CD14-positive monocyte (primary cell): ENCODE results near the gene PPARGC1A. TPM values are rescaled to one million over a fixed set of nuclear protein-coding genes. Genes with fewer than 3 reads are reported as not detected.
A peak's percentile ranks its signal among the peaks of the same experiment; 100 is the strongest.

Source experiments
- DNase-seq, 3 donors: peaks; one replicate each; pipeline ENCODE4 v3.0.0-alpha.2; 2011 to 2022
- H2AFZ ChIP-seq: 2 replicates; pipeline ENCODE4 v1.6.0; 2012; ENCODE audit warnings: mild to moderate bottlenecking, low read depth, low read length, inconsistent platforms; ENCODE audit not compliant: insufficient read depth, poor library complexity, severe bottlenecking
- H3K27ac ChIP-seq, 2 donors: 1 replicate in 1 of 2; 2 replicates in 1 of 2; pipeline ENCODE4 v1.5.1; 2012 to 2013; ENCODE audit warnings: low read length in 2 of 2, control low read depth in 1 of 2, inconsistent platforms in 1 of 2, low read depth in 1 of 2, mild to moderate bottlenecking in 1 of 2
- H3K27me3 ChIP-seq, 2 donors: one replicate each; pipeline versions ENCODE4 v1.6.0 to v1.6.1; 2011 to 2013; ENCODE audit warnings: low read length in 2 of 2; ENCODE audit not compliant: control insufficient read depth in 2 of 2, insufficient read depth in 2 of 2
- H3K36me3 ChIP-seq, 2 donors: replicated peaks in 1 of 2; 1 replicate in 1 of 2; 2 replicates in 1 of 2; pipeline versions ENCODE4 v1.5.1 to v1.6.1; 2012 to 2013; ENCODE audit warnings: low read length in 2 of 2, control low read depth in 1 of 2, inconsistent platforms in 1 of 2, mild to moderate bottlenecking in 1 of 2; ENCODE audit not compliant: insufficient read depth in 2 of 2, control insufficient read depth in 1 of 2
- H3K4me1 ChIP-seq, 2 donors: 1 replicate in 1 of 2; 2 replicates in 1 of 2; pipeline versions ENCODE4 v1.5.1 to v1.6.1; 2012 to 2013; ENCODE audit warnings: low read length in 2 of 2, control low read depth in 1 of 2, inconsistent platforms in 1 of 2, mild to moderate bottlenecking in 1 of 2, moderate library complexity in 1 of 2; ENCODE audit not compliant: insufficient read depth in 2 of 2, control insufficient read depth in 1 of 2
- H3K4me2 ChIP-seq: replicated peaks from 2 replicates; pipeline ENCODE3; 2012; ENCODE audit warnings: low read length, moderate library complexity, mild to moderate bottlenecking; ENCODE audit not compliant: poor library complexity, severe bottlenecking; ENCODE audit errors: extremely low read depth
- H3K4me3 ChIP-seq, 3 experiments: fragments of 200-600 bp in 1 of 3; sonication (generic) in 1 of 3; replicated peaks in 1 of 3; 1 replicate in 2 of 3; 2 replicates in 1 of 3; pipeline ENCODE4 v1.5.1; 2011 to 2013; ENCODE audit warnings: low read length in 3 of 3, mild to moderate bottlenecking in 3 of 3, control low read depth in 2 of 3, low read depth in 2 of 3, inconsistent platforms in 1 of 3, moderate library complexity in 1 of 3
- H3K79me2 ChIP-seq: 2 replicates; pipeline ENCODE4 v1.6.0; 2012; ENCODE audit warnings: mild to moderate bottlenecking, control low read depth, inconsistent platforms, low read length, moderate library complexity; ENCODE audit not compliant: insufficient read depth
- H3K9ac ChIP-seq: 2 replicates; pipeline ENCODE4 v1.6.0; 2017; ENCODE audit warnings: low read length, mild to moderate bottlenecking; ENCODE audit not compliant: insufficient read depth, poor library complexity, severe bottlenecking
- H3K9me3 ChIP-seq, 2 donors: replicated peaks in 1 of 2; 1 replicate in 1 of 2; 2 replicates in 1 of 2; pipeline versions ENCODE4 v1.5.1 to v1.6.1; 2012 to 2013; ENCODE audit warnings: low read length in 2 of 2, control low read depth in 1 of 2; ENCODE audit not compliant: control insufficient read depth in 1 of 2, insufficient read depth in 1 of 2
- H4K20me1 ChIP-seq: 2 replicates; pipeline ENCODE4 v1.6.0; 2012; ENCODE audit warnings: mild to moderate bottlenecking, low read length, control low read depth, moderate library complexity; ENCODE audit not compliant: insufficient read depth
- H3K27ac Mint-ChIP-seq, 7 donors: one replicate each; pipeline ENCODE4 v1.8.0; 2020; ENCODE audit warnings: mild to moderate bottlenecking in 7 of 7, mixed read lengths in 7 of 7, moderate library complexity in 6 of 7, inconsistent platforms in 2 of 7
- H3K27me3 Mint-ChIP-seq, 3 donors: one replicate each; pipeline ENCODE4 v1.8.0; 2021 to 2022; ENCODE audit warnings: low read depth in 3 of 3, mild to moderate bottlenecking in 3 of 3, mixed read lengths in 3 of 3, moderate library complexity in 3 of 3, inconsistent platforms in 1 of 3
- H3K36me3 Mint-ChIP-seq, 2 donors: one replicate each; pipeline ENCODE4 v1.8.0; 2020; ENCODE audit warnings: mixed read lengths in 2 of 2, inconsistent platforms in 1 of 2, mild to moderate bottlenecking in 1 of 2
- H3K4me1 Mint-ChIP-seq: one replicate; pipeline ENCODE4 v1.8.0; 2020; ENCODE audit warnings: mild to moderate bottlenecking, mixed read lengths
- H3K4me3 Mint-ChIP-seq, 2 donors: one replicate each; pipeline ENCODE4 v1.8.0; 2020; ENCODE audit warnings: mild to moderate bottlenecking in 2 of 2, mixed read lengths in 2 of 2, moderate library complexity in 1 of 2
- H3K9me3 Mint-ChIP-seq, 7 donors: one replicate each; pipeline ENCODE4 v1.8.0; 2020 to 2022; ENCODE audit warnings: mixed read lengths in 7 of 7, mild to moderate bottlenecking in 6 of 7, moderate library complexity in 6 of 7, inconsistent platforms in 2 of 7
- WGBS: methylation state at CpG from one replicate; pipeline ENCODE4 v1.1.5; 2013; ENCODE audit warnings: missing lambda C conversion rate; ENCODE audit not compliant: insufficient coverage; 5-methylcytosine and 5-hydroxymethylcytosine counted together
- intact Hi-C, 2 donors: fragments of 100-400 bp; cut with micrococcal nuclease; formaldehyde crosslinking; loops; one replicate each; pipeline versions ENCODE4 v1.15.0 to v1.15.1; 2023
- polyA plus RNA-seq, 3 donors: library from polyadenylated mRNA; depleted of rRNA in 1 of 3; unstranded in 2 of 3; stranded (reverse) in 1 of 3; fragments of 300-500 nt in 2 of 3; fragments of >200 nt in 1 of 3; fragmentation: Illumina TruSeq in 2 of 3; gene quantifications; 1 replicate in 2 of 3; 2 replicates in 1 of 3; pipeline ENCODE4 v1.2.3, GENCODE V29; 2012 to 2021
- TF ChIP-seq, protein P1 (sequence below): fragments of 200-600 bp; IDR thresholded peaks from one replicate; pipeline ENCODE4 v1.8.0; 2022; ENCODE audit warnings: antibody characterized with exemption, mild to moderate bottlenecking

The PPARGC1A gene
- polyA plus RNA-seq, 3 donors = 0.58 to 1.1 (median 0.79) TPM

DNA sequence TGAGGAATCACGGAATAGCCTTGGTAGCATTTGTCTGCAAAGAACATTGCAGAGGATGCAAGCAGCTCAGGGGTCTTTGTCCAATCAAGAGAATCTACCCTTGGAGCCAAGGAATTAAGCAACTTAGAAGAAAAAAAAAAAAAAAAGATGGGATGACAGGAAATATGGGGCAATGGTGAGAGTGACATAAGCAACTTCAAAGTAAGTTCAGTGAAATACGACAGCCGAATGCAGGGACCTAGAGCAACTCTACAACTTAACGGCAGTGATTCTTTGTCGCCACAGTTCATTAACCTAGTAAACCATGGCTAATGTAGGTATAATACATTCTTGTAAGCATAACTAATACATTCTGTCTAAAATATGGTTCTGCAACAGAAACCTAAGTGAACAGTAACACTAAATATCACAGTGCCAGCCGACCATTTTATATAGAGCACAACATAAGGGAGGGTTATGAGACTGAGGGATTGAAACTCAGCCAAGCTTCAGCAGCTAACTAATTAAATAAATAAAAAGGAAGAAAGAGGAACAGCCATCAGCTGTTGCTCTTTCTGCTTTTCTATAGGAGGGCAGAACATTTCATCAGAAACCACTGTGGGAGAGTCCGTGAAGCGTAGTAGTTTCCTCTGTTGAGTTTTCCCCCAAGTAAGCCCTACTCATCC, 74.7 kb downstream of the PPARGC1A start:
- no peaks in the 10 kb centered on the region for H3K79me2 ChIP-seq
- 71% methylated on average over 4 of the region's 8 CpGs for WGBS
- H4K20me1 ChIP-seq = no peaks in the 10 kb centered on the region
- no peak overlapping the region for H3K9ac ChIP-seq
- Mint-ChIP-seq H3K27ac (no peak overlapping the region), H3K4me1 (no peaks in the 10 kb centered on the region), H3K4me3 (no peak overlapping the region), H3K9me3 (peaks cover 2 to 15% (median 8%) of the 10 kb centered on the region in 7 donors), H3K27me3 (no peaks in the 10 kb centered on the region), H3K36me3 (no peaks in the 10 kb centered on the region)
- H3K27me3 ChIP-seq = no peaks in the 10 kb centered on the region
- TF ChIP-seq, protein P1, sequence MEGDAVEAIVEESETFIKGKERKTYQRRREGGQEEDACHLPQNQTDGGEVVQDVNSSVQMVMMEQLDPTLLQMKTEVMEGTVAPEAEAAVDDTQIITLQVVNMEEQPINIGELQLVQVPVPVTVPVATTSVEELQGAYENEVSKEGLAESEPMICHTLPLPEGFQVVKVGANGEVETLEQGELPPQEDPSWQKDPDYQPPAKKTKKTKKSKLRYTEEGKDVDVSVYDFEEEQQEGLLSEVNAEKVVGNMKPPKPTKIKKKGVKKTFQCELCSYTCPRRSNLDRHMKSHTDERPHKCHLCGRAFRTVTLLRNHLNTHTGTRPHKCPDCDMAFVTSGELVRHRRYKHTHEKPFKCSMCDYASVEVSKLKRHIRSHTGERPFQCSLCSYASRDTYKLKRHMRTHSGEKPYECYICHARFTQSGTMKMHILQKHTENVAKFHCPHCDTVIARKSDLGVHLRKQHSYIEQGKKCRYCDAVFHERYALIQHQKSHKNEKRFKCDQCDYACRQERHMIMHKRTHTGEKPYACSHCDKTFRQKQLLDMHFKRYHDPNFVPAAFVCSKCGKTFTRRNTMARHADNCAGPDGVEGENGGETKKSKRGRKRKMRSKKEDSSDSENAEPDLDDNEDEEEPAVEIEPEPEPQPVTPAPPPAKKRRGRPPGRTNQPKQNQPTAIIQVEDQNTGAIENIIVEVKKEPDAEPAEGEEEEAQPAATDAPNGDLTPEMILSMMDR = no peak
- peak in 1 of 3 donors; percentile 3 for DNase-seq
- intact Hi-C loops = no loop called here
- H3K27ac ChIP-seq = no peak overlapping the region
- no peaks in the 10 kb centered on the region for H3K4me1 ChIP-seq
- no peaks in the 10 kb centered on the region for H3K9me3 ChIP-seq
- H2AFZ ChIP-seq = no peak overlapping the region
- H3K36me3 ChIP-seq = no peaks in the 10 kb centered on the region
- no peak overlapping the region for H3K4me2 ChIP-seq
- no peak overlapping the region for H3K4me3 ChIP-seq

DNA sequence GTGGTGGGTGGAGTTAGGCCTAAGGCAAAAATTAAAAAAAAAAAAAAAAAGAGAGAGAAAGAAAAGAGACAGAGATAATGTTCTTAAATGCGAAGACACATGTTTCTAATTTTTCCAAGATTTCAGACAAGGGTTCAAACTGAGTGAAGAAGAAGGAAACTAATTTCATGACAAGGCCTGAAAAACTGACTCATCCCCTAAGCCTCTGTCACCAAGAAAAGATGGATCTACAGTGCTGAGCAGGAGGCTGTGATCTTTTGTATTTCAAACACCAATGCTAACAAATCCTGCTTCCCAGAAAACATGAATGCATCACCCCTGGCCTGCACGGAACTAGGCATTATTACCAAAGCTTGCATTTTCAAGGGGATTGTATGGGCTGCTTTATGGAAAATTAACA, 75.3 kb downstream of the PPARGC1A start:
- TF ChIP-seq, protein P1 = no peak
- Mint-ChIP-seq H3K27me3 (no peaks in the 10 kb centered on the region), H3K27ac (no peak overlapping the region), H3K4me3 (no peak overlapping the region), H3K4me1 (no peaks in the 10 kb centered on the region), H3K9me3 (peaks cover 2 to 15% (median 8%) of the 10 kb centered on the region in 7 donors), H3K36me3 (no peaks in the 10 kb centered on the region)
- H3K27ac ChIP-seq = no peak overlapping the region
- no peak overlapping the region for H2AFZ ChIP-seq
- no CpG with 5 or more reads among the region's 2 CpGs for WGBS
- H3K9me3 ChIP-seq = no peaks in the 10 kb centered on the region
- no peak overlapping the region for H3K9ac ChIP-seq
- H3K27me3 ChIP-seq = no peaks in the 10 kb centered on the region
- intact Hi-C loops = no loop called here
- H3K79me2 ChIP-seq = no peaks in the 10 kb centered on the region
- DNase-seq = no peak
- H3K36me3 ChIP-seq = no peaks in the 10 kb centered on the region
- no peaks in the 10 kb centered on the region for H3K4me1 ChIP-seq
- no peaks in the 10 kb centered on the region for H4K20me1 ChIP-seq
- no peak overlapping the region for H3K4me3 ChIP-seq
- H3K4me2 ChIP-seq = no peak overlapping the region
